Measurements from ENCODE around the gene OR51V1. TPM values are rescaled to one million over a fixed set of nuclear protein-coding genes. Genes with fewer than 3 reads are reported as not detected.
"Not testable (repeated sequence)": the region's sequence is repeated elsewhere in the genome, so short reads cannot be mapped to it uniquely, and the experiment has no call there.

The OR51V1 gene
- total RNA-seq = not detected
- not detected for polyA plus RNA-seq
- total RNA-seq = 0 reads per million in 6 experiments

DNA sequence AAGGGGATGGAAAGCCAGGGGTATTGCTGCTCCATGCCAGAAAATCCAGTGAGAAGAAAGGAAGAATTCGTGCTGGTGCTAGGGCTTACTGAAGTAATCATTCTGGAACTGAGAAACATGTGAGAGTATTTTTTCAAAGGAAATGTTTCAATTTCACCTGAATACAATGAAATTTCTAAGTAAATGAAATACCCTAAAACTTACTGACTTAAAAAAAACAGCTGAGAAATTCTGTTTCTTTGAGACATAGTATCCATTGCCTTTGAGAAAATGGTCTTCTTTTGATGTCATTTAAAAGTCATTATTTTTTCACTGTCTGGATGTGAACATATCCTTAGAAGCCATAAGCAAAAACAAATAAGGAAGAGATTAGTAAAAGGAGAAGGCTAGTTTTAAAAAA lies at the start of gene OR51V1:
OR51V1 (minus strand) TSS at position 101 of the 400 bp plus-strand sequence; CDS start at position 101, 0 bp downstream.
- DNase-seq (no peak), ATAC-seq (no peak)
- Mint-ChIP-seq H3K9me3 (peaks cover 0 to 1% (median 0%) of the 10 kb centered on the region in 9 donors), H3K36me3 (no peaks in the 10 kb centered on the region), H3K27ac (no peak within 1 kb of the TSS), H3K4me3 (no peak within 1 kb of the TSS), H3K27me3 (peaks cover 0 to 16% (median 7%) of the 10 kb centered on the region in 5 donors), H3K4me1 (no peaks in the 10 kb centered on the region)
- POLR2A ChIA-PET = no interaction called here

GRCh38 chr11:5249807-5250396 lies 49.4 kb upstream of the OR51V1 start, which contains the start of gene HBG1:
Gene HBG1 (minus strand): TSS chr11:5249857. CDS start chr11:5249804, 53 bp downstream.
- H3K9me3 Mint-ChIP-seq, H3K36me3 Mint-ChIP-seq, H3K4me3 Mint-ChIP-seq, DNase-seq, H3K4me1 Mint-ChIP-seq, POLR2A ChIA-PET, ATAC-seq, H3K27ac Mint-ChIP-seq: not testable (repeated sequence)
- peaks cover 0 to 37% (median 5%) of the 10 kb centered on the region in 5 donors for H3K27me3 Mint-ChIP-seq

GRCh38 chr11:5248498-5248897 lies 48.0 kb upstream of the OR51V1 start:
- peaks cover 0 to 39% (median 8%) of the 10 kb centered on the region in 5 donors for H3K27me3 Mint-ChIP-seq

GRCh38 chr11:5247472-5248192 lies 47.1 kb upstream of the OR51V1 start:
- H3K4me1 Mint-ChIP-seq = no peaks in the 10 kb centered on the region
- H3K4me3 Mint-ChIP-seq = no peak overlapping the region
- ATAC-seq (no peak), DNase-seq (no peak)
- no peaks in the 10 kb centered on the region for H3K36me3 Mint-ChIP-seq
- H3K27me3 Mint-ChIP-seq = peaks cover 0 to 32% (median 5%) of the 10 kb centered on the region in 5 donors
- H3K9me3 Mint-ChIP-seq = no peaks in the 10 kb centered on the region
- POLR2A ChIA-PET = no interaction called here
- H3K27ac Mint-ChIP-seq = no peak overlapping the region

More at GRCh38 chr11:5248498-5248897, 48.0 kb upstream of the OR51V1 start:
- H3K27ac Mint-ChIP-seq, DNase-seq, ATAC-seq, H3K36me3 Mint-ChIP-seq, H3K9me3 Mint-ChIP-seq, H3K4me3 Mint-ChIP-seq, POLR2A ChIA-PET, H3K4me1 Mint-ChIP-seq: not testable (repeated sequence)

GRCh38 chr11:5246772-5247471 lies 46.4 kb upstream of the OR51V1 start:
- no peak for DNase-seq
- Mint-ChIP-seq H3K27me3 (peaks cover 0 to 30% (median 5%) of the 10 kb centered on the region in 5 donors), H3K9me3 (no peaks in the 10 kb centered on the region), H3K4me1 (no peaks in the 10 kb centered on the region), H3K27ac (no peak overlapping the region), H3K4me3 (no peak overlapping the region), H3K36me3 (no peaks in the 10 kb centered on the region)
- POLR2A ChIA-PET = no interaction called here
- ATAC-seq = no peak

DNA sequence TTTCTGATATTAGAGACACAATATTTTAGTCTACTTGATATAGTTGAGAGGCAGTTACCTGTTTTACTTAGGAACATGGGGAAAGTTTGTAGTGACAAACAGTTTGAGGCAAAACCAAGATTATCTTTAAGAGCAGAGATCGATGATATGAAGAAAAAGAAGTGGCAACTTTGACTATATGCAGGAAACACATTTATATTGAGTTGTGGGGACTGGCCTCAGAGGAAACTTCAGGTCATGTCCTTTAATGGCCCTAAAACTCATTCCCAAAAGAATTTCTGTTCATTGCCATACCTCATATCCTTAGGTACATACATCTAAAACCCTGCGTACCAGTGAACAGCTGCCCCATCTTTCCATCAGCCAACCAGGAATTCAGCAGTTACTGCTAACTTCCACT lies 44.7 kb upstream of the OR51V1 start:
- no peak overlapping the region for H3K4me3 Mint-ChIP-seq
- no peak for ATAC-seq
- H3K36me3 Mint-ChIP-seq = no peaks in the 10 kb centered on the region
- H3K27ac Mint-ChIP-seq = no peak overlapping the region
- POLR2A ChIA-PET = no interaction called here
- no peaks in the 10 kb centered on the region for H3K4me1 Mint-ChIP-seq
- no peak for DNase-seq
- no peaks in the 10 kb centered on the region for H3K9me3 Mint-ChIP-seq
- peaks cover 0 to 23% (median 5%) of the 10 kb centered on the region in 5 donors for H3K27me3 Mint-ChIP-seq

- DNase-seq (no peak), ATAC-seq (no peak)
- H3K4me3 Mint-ChIP-seq = no peak overlapping the region
- H3K36me3 Mint-ChIP-seq = no peaks in the 10 kb centered on the region
- H3K27me3 Mint-ChIP-seq = peaks cover 0 to 22% (median 3%) of the 10 kb centered on the region in 5 donors
- H3K9me3 Mint-ChIP-seq = no peaks in the 10 kb centered on the region
- no peak overlapping the region for H3K27ac Mint-ChIP-seq
- H3K4me1 Mint-ChIP-seq = no peaks in the 10 kb centered on the region
- POLR2A ChIA-PET = no interaction called here
Observed at GRCh38 chr11:5243816-5244180, 43.3 kb upstream of the OR51V1 start.

DNA sequence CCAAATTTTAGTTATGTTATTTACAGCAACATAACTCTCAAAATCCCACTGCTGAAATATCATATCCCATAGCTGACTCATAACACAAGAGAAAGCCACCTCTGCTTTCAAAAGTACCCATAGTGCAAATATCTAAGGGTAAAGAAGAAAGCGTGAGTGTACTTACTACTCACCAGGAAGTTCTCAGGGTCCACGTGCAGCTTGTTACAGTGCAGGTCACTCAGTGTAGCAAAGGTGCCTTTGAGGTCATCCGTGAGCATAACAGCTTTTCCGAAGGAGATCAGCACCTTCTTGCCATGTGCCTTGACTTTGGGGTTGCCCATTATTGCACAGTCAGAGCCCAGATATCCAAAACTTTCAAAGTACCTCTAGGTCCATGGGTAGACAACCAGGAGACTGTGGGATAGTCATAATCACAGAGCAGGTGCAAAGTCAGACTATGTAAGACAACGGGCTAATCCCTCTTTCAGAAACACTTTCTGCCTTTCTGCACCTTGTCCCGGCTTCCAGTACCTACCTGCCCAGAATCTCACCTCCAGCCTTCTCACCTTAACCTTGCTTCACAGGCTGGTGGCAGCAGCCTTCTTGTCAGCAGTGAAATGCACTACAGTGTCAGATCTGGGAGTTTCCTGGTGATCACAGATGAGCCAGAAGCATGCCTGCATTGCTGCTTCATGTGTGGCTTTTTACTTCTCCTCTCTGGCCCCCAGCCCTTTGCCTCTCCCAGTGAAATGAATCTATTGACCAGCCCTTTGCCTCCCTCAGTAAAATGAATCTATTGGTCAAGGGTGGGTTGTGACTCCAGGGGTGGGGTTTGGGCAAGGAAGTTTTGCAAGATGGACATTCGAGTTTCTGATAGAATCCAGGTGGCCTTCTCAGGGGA lies 42.7 kb upstream of the OR51V1 start:
- H3K27me3 Mint-ChIP-seq = peaks cover 0 to 21% (median 3%) of the 10 kb centered on the region in 5 donors
- ATAC-seq = no peak
- no peaks in the 10 kb centered on the region for H3K9me3 Mint-ChIP-seq
- POLR2A ChIA-PET = no interaction called here
- H3K4me3 Mint-ChIP-seq = no peak overlapping the region
- no peaks in the 10 kb centered on the region for H3K4me1 Mint-ChIP-seq
- no peaks in the 10 kb centered on the region for H3K36me3 Mint-ChIP-seq
- H3K27ac Mint-ChIP-seq = no peak overlapping the region
- DNase-seq = no peak

DNA sequence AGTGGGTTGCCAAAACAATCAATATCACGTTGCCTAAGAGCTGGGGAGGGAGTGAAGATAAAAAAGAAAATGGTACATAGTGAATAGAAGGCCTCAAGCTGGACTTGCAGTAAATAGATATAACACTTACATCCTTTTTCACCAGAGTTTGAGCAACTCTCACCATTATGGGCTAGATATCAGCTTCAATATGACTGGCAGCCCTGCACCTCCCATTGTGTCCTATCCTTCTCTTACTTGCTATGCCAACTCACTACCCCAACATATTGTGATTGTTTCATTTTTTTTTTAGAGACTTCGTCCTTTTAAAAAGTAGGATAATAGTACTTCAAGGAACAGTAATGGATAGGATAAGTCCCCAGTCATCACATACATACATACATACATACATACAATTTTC lies 41.7 kb upstream of the OR51V1 start:
- Mint-ChIP-seq H3K27ac (no peak overlapping the region), H3K27me3 (peaks cover 1 to 29% (median 8%) of the 10 kb centered on the region in 5 donors), H3K4me1 (no peaks in the 10 kb centered on the region), H3K36me3 (no peaks in the 10 kb centered on the region), H3K9me3 (no peaks in the 10 kb centered on the region), H3K4me3 (no peak overlapping the region)
- no peak for ATAC-seq
- POLR2A ChIA-PET = no interaction called here
- DNase-seq = no peak

- no peak for ATAC-seq
- Mint-ChIP-seq H3K4me3 (no peak overlapping the region), H3K9me3 (no peaks in the 10 kb centered on the region), H3K4me1 (no peaks in the 10 kb centered on the region), H3K27ac (no peak overlapping the region), H3K27me3 (peaks cover 1 to 31% (median 9%) of the 10 kb centered on the region in 5 donors), H3K36me3 (no peaks in the 10 kb centered on the region)
- no peak for DNase-seq
- POLR2A ChIA-PET = no interaction called here
Observed at GRCh38 chr11:5241458-5241857, 41.0 kb upstream of the OR51V1 start.

- Mint-ChIP-seq H3K27me3 (peaks cover 2 to 30% (median 9%) of the 10 kb centered on the region in 5 donors), H3K27ac (no peak overlapping the region), H3K36me3 (no peaks in the 10 kb centered on the region), H3K9me3 (no peaks in the 10 kb centered on the region), H3K4me3 (no peak overlapping the region), H3K4me1 (no peaks in the 10 kb centered on the region)
- DNase-seq (no peak), ATAC-seq (no peak)
- POLR2A ChIA-PET = no interaction called here
Observed at GRCh38 chr11:5240458-5240857, 40.0 kb upstream of the OR51V1 start.

GRCh38 chr11:5240056-5240455 lies 39.6 kb upstream of the OR51V1 start:
- Mint-ChIP-seq H3K27ac (no peak overlapping the region), H3K4me1 (no peaks in the 10 kb centered on the region), H3K9me3 (no peaks in the 10 kb centered on the region), H3K27me3 (peaks cover 2 to 30% (median 9%) of the 10 kb centered on the region in 5 donors), H3K4me3 (no peak overlapping the region), H3K36me3 (no peaks in the 10 kb centered on the region)
- ATAC-seq (no peak), DNase-seq (no peak)
- POLR2A ChIA-PET = no interaction called here
